Transverse colon (tissue), 4 donors: Measurements from ENCODE around the gene ASCL1. TPM values are rescaled to one million over a fixed set of nuclear protein-coding genes. Genes with fewer than 3 reads are reported as not detected.

Source experiments
- DNase-seq: peaks from one replicate; pipeline ENCODE4 v3.0.0-alpha.2; 2019
- H3K27ac ChIP-seq, 4 donors: fragments of 200-600 bp; sonication (generic); 2 replicates each; pipeline ENCODE4 v1.5.1; 2016 to 2018; ENCODE audit warnings: inconsistent platforms in 4 of 4
- H3K27me3 ChIP-seq: fragments of 200-600 bp; sonication (generic); 2 replicates; pipeline ENCODE4 v1.5.1; 2017; ENCODE audit warnings: inconsistent platforms
- H3K36me3 ChIP-seq, 4 donors: fragments of 200-600 bp; sonication (generic); 2 replicates each; pipeline ENCODE4 v1.5.1; 2017 to 2019; ENCODE audit warnings: inconsistent platforms in 4 of 4
- H3K4me1 ChIP-seq, 4 donors: fragments of 200-600 bp; sonication (generic); 2 replicates each; pipeline ENCODE4 v1.5.1; 2017 to 2020; ENCODE audit warnings: inconsistent platforms in 4 of 4
- H3K4me3 ChIP-seq, 4 donors: fragments of 200-600 bp; sonication (generic); 1 replicate in 1 of 4; 2 replicates in 3 of 4; pipeline versions ENCODE4 v1.5.1 to v1.6.1; 2017 to 2019; ENCODE audit warnings: inconsistent platforms in 4 of 4
- H3K9me3 ChIP-seq, 2 donors: fragments of 200-600 bp; sonication (generic); 2 replicates each; pipeline ENCODE4 v1.5.1; 2017 to 2019; ENCODE audit warnings: inconsistent platforms in 2 of 2
- EP300 ChIP-seq: sonication (generic); formaldehyde crosslinking; IDR thresholded peaks from one replicate; pipeline ENCODE4 v1.6.1; 2017; ENCODE audit warnings: antibody characterized with exemption, low read depth
- POLR2A ChIP-seq: fragments of 450-650 bp; IDR thresholded peaks from one replicate; pipeline ENCODE4 v1.6.1; 2016; ENCODE audit warnings: antibody characterized with exemption, mild to moderate bottlenecking, moderate library complexity
- POLR2AphosphoS5 ChIP-seq, 3 donors: sonication (generic); formaldehyde crosslinking; IDR thresholded peaks; one replicate each; pipeline ENCODE4 v1.6.1; 2016; ENCODE audit warnings: antibody characterized with exemption in 3 of 3
- WGBS, 2 donors: methylation state at CpG; one replicate each; pipeline ENCODE4 v1.1.5; 2018; ENCODE audit warnings: low coverage in 1 of 2; 5-methylcytosine and 5-hydroxymethylcytosine counted together
- in situ Hi-C, 4 donors: fragments of 200-750 bp; cut with MboI; loops; one replicate each; pipeline versions ENCODE4 v1.15.0 to v1.15.1; 2017; ENCODE audit warnings: low sequenced_read_pairs in 3 of 4, low pct_ligation_motif_present in 1 of 4, low pct_unique_long_range_greater_than_20kb in 1 of 4
- intact Hi-C: fragments of 100-400 bp; cut with DNase I; formaldehyde crosslinking; loops from one replicate; pipeline ENCODE4 v1.15.1; 2023; ENCODE audit warnings: low total_unique reads
- total RNA-seq, 4 donors: library from RNA; depleted of rRNA; stranded (reverse); fragments of >200 nt; gene quantifications; one replicate each; pipeline ENCODE4 v1.1.0, GENCODE V29; 2016
- TF ChIP-seq, protein P1 (sequence below), 5 experiments: fragments of 200-600 bp in 3 of 5; fragments of 450-650 bp in 2 of 5; sonication (generic) in 3 of 5; IDR thresholded peaks; 1 replicate in 2 of 5; 2 replicates in 3 of 5; pipeline ENCODE4 v1.5.1; 2016 to 2017; ENCODE audit warnings: antibody characterized with exemption in 5 of 5, inconsistent platforms in 3 of 5, mild to moderate bottlenecking in 2 of 5, moderate library complexity in 1 of 5

Gene ASCL1
- total RNA-seq, 4 donors from 2014 or later, result not detected

DNA sequence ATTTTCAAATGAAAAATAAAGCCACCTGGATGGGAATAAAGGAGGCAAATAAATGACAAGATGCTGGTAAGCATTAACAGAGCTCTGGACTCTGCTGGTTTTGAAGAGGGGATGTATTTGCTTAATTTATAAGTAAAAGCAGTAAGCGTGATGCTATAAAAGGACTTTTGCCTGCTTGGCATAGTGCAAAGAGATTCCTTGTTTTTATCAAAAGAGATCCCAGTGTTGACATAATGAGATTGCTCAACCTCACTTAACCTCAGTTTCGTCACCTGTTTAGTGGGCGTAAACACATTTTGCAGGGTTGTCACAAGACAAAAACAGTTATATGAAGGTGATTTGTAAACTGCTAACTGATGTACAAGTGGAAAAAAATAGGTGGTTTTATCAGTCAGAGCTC lies 13.8 kb downstream of the ASCL1 start:
- no peak for DNase-seq
- Histone ChIP-seq H3K27ac (no peak overlapping the region), H3K4me1 (no peaks in the 10 kb centered on the region), H3K27me3 (peaks cover 55% of the 10 kb centered on the region), H3K9me3 (no peaks in the 10 kb centered on the region), H3K4me3 (no peak overlapping the region), H3K36me3 (no peaks in the 10 kb centered on the region)
- intact Hi-C loops, result no loop called here
- in situ Hi-C loops, result no loop called here
- TF ChIP-seq, protein P1, sequence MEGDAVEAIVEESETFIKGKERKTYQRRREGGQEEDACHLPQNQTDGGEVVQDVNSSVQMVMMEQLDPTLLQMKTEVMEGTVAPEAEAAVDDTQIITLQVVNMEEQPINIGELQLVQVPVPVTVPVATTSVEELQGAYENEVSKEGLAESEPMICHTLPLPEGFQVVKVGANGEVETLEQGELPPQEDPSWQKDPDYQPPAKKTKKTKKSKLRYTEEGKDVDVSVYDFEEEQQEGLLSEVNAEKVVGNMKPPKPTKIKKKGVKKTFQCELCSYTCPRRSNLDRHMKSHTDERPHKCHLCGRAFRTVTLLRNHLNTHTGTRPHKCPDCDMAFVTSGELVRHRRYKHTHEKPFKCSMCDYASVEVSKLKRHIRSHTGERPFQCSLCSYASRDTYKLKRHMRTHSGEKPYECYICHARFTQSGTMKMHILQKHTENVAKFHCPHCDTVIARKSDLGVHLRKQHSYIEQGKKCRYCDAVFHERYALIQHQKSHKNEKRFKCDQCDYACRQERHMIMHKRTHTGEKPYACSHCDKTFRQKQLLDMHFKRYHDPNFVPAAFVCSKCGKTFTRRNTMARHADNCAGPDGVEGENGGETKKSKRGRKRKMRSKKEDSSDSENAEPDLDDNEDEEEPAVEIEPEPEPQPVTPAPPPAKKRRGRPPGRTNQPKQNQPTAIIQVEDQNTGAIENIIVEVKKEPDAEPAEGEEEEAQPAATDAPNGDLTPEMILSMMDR (IDR thresholded peaks at IDR 0.05), result no peak
- TF ChIP-seq EP300 (no peak), POLR2AphosphoS5 (IDR thresholded peaks at IDR 0.05) (no peak), POLR2A (no peak)
- 44 to 64% methylated on average over 3 of the region's 3 CpGs for WGBS, 2 donors

DNA sequence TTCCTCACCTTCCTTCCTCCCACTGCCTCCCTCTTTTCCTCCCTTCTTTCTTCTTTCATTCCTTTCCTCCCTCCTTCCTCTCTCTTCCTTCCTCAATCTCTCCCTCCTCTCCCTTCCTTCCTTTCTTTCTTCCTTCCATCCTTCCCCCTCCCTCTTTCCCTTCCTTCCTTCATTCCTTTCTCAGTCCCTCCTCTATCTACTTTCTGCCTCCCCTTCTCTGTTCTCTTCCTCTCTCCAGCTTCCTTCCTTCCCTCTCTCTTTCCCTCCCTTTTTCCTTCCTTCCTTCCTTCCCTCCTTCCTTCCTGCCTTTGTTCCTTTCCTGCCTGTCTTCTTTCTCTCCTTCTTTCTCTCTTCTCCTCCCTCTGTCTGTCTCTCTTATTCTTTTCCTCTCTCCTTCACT lies 16.1 kb downstream of the ASCL1 start:
- Histone ChIP-seq H3K36me3 (no peaks in the 10 kb centered on the region), H3K9me3 (no peaks in the 10 kb centered on the region), H3K27me3 (peaks cover 31% of the 10 kb centered on the region), H3K4me1 (no peaks in the 10 kb centered on the region), H3K4me3 (no peak overlapping the region), H3K27ac (no peak overlapping the region)
- intact Hi-C loops (no loop called here), in situ Hi-C loops (no loop called here)
- no peak for TF ChIP-seq POLR2AphosphoS5 (IDR thresholded peaks at IDR 0.05)
- no peak for TF ChIP-seq EP300
- TF ChIP-seq, protein P1 (IDR thresholded peaks at IDR 0.05), result no peak
- no peak for TF ChIP-seq POLR2A
- DNase-seq, result no peak

DNA sequence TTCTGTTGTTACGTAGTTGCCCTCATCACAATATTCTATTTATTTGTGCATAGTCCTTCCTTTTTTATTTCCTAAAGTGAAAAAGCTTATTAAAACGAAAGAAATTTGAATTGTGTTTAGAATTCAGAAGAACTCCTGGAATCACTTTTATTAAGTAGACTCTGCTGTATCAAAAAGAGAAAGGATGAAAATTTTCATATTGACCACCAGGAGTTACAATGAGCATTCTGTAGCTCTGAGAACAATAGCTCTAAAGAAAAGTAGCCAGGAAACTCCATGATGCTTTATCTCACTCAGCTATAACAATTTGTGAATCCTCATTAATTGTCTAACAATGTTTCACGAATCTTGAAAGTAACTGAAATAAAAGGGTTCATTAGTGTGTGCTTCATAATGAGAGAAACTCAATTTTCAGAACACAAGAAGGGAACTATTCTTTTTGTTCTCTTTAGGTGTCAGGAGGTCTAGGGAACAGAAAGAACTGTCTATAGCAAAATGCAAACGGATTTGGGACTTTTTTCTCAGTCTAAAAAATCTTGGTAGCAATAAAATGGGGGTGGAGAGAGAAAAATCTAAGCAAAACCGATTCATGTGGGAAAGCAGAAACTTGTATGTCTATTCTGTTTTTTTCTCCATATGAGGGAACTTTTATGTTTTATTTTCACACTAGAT lies 19.3 kb downstream of the ASCL1 start:
- intact Hi-C loops, result no loop called here
- 39 to 41% methylated on average over 5 of the region's 5 CpGs for WGBS, 2 donors
- DNase-seq, result no peak
- no peaks in the 10 kb centered on the region for H3K4me1 ChIP-seq
- H3K36me3 ChIP-seq, result no peaks in the 10 kb centered on the region
- no peak overlapping the region for H3K27ac ChIP-seq
- TF ChIP-seq POLR2AphosphoS5 (IDR thresholded peaks at IDR 0.05), result no peak
- TF ChIP-seq, protein P1 (IDR thresholded peaks at IDR 0.05), result peak in 1 of 5 experiments; percentile 6
- H3K4me3 ChIP-seq, result no peak overlapping the region
- in situ Hi-C loops, result no loop called here
- peaks cover 3% of the 10 kb centered on the region for H3K27me3 ChIP-seq
- H3K9me3 ChIP-seq, result no peaks in the 10 kb centered on the region

DNA sequence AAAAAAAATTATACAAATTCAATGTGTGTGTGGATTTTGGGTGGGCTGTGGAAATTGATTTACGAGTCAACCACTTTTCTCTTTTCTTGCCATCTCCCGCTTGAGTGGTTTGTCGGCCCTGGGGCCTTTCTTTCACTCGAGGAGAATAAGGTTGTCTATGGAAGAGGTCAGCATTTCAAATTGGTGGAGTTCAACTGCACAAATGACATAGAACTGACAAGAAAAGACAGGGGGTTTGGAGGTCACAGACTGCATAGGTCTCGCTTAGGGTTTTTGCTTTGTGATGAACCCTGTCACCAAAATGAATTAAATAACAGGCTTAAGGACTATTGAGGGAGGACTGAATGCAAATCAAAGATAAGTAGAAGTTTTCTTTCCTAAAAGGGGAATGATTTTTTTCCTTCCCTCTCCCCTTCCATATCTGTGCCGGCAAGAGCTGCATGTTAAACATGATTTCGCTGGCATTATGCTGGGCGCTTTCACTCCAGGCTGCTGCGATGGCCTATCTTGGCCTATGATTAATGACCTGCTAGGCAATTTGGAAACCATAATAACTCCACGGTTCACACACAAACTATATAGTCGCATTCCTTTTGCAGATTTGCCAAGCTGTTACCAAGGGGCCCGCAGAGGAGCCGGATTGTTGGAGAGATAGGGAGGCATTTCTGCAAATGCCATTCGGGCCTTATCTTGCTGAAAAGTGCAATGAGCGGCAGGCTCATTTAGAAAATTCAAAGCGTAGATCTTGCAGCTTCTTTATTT lies 20.7 kb downstream of the ASCL1 start:
- WGBS, 2 donors, result 78% methylated on average over 10 to 16 of the region's 16 CpGs
- Histone ChIP-seq H3K9me3 (no peaks in the 10 kb centered on the region), H3K27me3 (no peaks in the 10 kb centered on the region), H3K4me3 (no peak overlapping the region), H3K36me3 (no peaks in the 10 kb centered on the region), H3K27ac (no peak overlapping the region), H3K4me1 (no peaks in the 10 kb centered on the region)
- DNase-seq, result no peak
- in situ Hi-C loops (no loop called here), intact Hi-C loops (no loop called here)
- TF ChIP-seq POLR2A, result no peak
- TF ChIP-seq, protein P1 (IDR thresholded peaks at IDR 0.05), result no peak
- no peak for TF ChIP-seq EP300
- no peak for TF ChIP-seq POLR2AphosphoS5 (IDR thresholded peaks at IDR 0.05)
